GM21786 (cell line): ENCODE data around the gene AOPEP.

Source experiments
- ATAC-seq: cut with Tn5 transposase; IDR thresholded peaks from one replicate; pipeline ENCODE4 v1.9.1; 2021; ENCODE audit not compliant: unreplicated experiment

The AOPEP gene

DNA sequence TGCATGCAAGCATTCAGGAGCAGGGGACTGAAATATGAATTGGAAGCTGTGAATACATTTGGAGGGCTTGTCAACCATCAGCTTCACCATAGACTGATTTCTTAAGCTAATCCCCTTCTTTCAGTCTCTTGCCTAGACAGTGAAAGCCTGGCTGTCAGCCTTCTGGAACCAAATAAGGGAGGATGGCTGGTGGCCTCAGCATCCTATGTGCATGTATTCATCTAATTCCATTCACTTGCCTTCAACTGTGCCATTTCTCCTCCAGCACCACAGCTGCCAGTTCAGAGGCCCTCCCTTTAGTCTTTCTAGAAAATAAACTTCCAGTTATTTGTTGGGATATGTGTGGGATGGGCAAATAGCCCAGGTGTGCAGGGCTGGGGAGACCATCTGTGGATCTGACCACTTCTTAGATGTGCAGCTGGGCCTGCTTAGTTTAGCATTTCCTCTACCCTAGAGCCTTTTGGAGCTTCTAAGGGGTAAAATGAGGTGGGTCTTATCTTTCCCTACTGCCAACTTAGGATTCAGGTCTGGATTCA, 62.1 kb downstream of the AOPEP start:
- no peak for ATAC-seq

GRCh38 chr9:94791435-94791834, 64.9 kb downstream of the AOPEP start:
- ATAC-seq = no peak

GRCh38 chr9:94792511-94792910, 66.0 kb downstream of the AOPEP start:
- ATAC-seq = no peak

DNA sequence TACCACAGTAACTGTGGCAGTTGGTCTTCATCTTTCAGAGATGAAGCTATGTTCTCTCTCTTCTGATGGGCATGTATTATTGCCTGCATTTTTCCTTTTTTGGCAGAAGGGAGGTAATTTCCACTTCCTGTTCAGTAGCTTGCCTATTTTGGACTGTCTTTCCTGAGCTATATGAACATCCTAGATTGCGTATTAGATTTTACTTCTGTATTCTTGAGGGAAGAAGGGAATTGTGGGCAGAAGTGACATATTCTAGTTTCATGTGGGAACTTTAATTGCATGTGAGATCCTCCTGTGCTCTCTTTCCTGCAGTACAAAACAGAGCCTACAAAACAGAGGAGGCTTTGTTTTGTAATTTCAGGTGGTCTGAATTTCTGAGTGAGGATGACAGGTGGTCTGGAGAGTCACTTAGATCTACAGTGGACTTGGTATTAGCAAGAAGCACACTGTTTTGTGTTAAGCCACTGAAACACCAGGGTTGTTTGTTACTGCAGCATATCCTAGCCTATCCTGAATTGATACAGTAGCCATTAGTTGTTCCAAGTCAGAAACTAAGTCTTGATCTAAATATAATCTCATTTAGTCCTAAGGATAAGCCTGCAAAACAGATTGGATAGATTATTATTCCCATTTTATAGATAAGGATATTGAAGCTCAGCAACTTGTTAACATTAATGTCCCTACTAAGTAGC, 68.1 kb downstream of the AOPEP start:
- ATAC-seq = no peak

DNA sequence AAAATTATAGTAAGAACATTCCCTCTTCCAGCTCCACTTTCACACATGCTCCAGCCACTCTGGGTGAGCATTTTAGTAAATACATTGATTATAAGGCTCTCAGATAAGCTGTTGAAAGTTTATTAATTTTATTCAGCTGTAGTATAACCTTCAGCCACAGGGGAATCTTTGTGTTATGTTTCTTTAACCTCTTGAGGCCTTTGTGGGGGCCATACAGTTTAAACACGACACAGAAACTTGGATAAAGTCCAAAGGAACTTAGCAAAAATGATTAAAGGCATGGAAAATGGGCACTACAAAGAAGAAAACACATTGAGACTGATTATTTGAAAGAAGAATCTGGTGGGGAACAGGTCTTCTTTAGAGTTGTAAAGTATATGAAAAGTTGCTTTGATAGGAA, 70.2 kb downstream of the AOPEP start:
- ATAC-seq = no peak

DNA sequence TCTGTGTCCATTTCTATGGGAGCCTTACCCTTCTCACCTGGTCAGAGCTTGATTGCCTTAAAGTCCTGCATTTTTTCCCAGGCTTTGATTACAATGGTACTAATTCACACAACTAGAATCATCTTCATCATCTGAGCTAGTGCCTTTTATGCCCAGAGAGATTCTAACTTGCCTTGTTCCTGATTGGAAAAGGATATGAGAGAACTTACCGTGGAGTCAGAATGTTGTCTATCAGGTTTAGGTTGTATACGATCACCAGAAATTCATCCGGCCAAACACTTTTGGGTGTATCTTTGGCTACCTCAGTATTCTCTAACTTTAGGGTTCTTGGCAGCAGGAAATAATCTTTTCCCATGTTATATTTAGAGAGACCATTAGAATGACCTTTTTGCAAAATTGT, 71.7 kb downstream of the AOPEP start:
- ATAC-seq = no peak

DNA sequence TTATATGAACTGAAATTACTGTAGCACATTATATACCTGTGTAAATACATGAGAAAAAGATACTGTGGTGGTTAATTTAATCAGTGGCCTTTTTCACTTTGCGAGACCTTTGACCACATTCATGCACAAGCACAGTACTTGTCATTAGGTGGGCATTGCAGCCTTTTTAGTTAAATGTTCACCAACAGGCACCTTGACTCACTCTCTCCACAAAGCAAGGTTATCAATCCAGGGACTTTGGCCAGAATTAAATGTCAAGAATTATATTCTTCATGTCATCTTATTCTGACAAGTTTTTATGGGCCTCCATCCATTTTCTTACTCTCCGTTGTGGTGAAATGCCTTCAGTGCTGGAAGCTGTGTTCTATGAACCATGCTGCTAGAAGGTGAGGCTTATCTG, 72.2 kb downstream of the AOPEP start:
- ATAC-seq = no peak

DNA sequence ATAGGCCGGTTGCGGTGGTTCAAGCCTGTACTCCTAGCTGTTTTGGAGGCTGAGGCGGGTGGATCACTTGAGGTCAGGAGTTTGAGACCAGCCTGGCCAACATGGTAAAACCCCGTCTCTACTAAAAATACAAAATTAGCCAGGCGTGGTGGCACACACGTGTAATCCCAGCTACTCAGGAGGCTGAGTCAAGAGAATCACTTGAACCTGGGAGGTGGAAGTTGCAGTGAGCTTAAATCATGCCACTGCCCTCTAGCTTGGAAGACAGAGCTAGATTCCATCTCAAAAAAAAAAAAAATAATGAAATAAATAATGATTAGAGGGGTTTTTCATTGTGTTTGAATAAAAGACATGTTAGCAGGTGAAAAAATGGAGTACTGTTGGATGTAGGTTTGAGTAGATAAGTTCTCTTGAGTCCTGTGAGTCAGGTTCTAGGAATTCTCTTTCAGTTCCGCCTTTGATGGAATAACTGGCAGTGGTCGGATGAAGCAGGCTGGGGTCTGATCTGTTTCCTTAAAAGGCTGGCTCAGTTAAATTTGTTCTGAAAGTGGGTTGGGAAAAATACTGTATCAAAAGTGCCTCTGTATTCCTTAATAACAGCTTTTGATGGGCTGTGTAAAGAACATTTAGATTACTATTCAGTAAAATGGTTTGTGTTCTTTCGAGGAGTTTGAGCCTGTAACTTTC, 73.2 kb downstream of the AOPEP start:
- ATAC-seq = no peak

DNA sequence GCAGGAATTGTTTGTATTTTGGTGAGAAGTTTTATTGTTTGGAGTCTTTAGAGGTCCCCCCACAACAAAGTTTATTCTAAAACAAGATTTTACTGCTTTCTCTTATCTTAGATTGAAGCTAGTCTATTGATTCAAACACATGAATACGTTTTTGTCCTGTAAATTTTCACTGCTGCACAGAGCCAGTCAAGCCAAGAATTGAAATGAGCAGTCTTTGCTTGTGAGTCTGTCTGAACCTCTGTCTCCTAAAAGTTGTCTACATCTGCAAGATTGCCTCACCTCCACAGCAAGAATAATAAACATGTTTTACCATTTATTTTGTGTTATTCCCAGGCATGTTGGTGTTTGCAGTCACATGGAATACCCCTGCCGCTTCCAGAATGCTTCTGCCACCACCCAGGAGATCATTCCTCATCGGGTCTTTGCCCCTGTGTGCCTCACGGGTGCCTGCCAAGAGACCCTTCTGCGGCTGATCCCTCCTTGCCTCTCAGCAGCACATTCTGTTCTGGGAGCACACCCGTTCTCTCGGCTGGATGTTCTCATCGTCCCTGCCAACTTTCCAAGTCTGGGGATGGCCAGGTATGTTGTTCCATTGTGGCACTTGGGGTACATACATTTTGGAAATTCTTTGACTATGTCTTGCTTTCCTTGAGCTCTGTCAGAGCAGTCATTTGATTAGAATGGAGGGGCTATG, 74.1 kb downstream of the AOPEP start:
- ATAC-seq = no peak

- no peak for ATAC-seq
Observed at GRCh38 chr9:94801234-94801633, 74.7 kb downstream of the AOPEP start.

GRCh38 chr9:94801681-94802080, 75.2 kb downstream of the AOPEP start:
- no peak for ATAC-seq

GRCh38 chr9:94802251-94802650, 75.8 kb downstream of the AOPEP start:
- no peak for ATAC-seq

DNA sequence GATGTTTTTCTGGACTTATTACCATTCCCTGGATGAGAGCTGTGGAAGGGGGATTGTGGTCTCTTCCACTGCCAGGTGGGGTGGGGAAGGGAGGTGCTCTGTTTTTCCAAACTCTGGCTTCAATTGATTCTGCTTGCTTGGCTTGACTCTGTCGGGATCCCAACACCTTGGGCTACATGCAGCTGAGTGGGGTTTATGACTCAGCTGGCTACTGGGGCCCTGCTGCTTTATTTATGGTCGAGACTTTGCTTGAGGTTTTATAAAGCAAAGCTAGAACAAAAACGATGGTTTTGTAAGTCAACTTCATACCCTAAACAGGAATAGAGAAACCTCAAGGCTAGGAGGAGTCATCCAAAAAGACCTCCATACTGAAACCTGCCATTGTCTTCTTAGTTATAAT, 76.3 kb downstream of the AOPEP start:
- peak; percentile 45 for ATAC-seq

GRCh38 chr9:94804316-94804715, 77.8 kb downstream of the AOPEP start:
- ATAC-seq = no peak

DNA sequence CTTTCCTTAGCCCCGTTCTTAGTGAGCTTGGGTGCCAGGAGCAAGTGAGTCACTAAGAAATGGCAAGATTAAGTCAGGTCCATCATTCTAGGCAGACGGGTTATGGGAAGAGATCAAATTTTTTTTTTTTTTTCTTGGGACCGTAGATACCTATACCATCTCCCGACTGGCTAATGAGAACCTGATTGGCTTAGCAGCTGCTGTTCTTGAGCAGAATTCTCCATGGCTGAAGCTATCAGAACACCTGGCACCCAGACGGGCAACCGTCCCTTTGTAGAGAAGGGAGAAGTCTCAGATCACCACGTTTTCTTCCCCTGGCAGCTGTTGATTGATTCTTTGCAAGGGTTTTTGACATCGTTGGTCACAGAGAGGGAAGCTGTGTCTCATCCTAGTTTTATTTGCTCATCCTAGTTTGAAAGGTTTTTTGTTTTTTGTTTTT, 78.6 kb downstream of the AOPEP start:
- no peak for ATAC-seq

GRCh38 chr9:94805585-94805984, 79.1 kb downstream of the AOPEP start:
- ATAC-seq = no peak

- no peak for ATAC-seq
Observed at GRCh38 chr9:94806307-94806893, 79.9 kb downstream of the AOPEP start.

- ATAC-seq = no peak
Observed at GRCh38 chr9:94807556-94807955, 81.1 kb downstream of the AOPEP start.

GRCh38 chr9:94808926-94809700, 82.6 kb downstream of the AOPEP start:
- no peak for ATAC-seq

DNA sequence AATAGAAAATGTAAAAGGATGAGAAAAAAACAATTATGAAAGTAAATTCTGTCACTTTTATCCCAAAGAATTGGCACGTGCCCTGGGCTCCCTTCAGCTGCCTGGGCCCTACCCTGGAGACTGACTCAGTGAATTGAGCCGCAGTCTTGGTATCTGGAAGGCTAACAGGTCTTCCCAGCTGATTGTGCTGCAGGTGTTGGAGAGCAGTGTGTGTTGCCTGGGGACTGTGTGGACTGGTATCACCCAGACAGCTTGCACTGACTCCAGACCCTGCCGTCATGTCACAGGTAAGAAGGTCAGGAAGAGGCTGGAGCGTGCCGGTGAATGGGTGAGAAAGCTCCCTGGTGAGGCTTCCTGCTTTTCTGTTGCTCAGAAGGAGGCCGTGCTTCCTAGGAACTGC, 83.3 kb downstream of the AOPEP start:
- ATAC-seq = no peak

DNA sequence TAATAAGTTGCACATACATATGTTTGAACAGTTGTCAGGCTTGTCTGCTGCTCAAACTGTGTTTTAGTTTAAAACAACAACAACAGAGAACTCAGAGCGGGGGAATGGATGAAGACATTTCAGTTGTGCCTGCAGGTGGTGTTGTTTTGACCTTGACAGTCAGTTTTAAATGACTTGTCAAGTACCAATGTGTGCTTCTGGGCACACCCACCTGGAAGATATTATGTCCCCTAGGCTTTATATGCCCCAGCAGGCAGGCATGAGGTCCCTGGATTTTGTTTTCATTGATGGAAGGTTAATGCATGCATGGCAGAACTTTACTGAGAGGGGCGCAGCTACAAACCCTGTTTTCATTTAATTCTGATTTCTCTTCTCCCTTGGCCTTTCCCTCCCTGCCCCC, 84.6 kb downstream of the AOPEP start:
- ATAC-seq = no peak
